ENCODE results near the gene GFI1.
"Not testable (repeated sequence)": the region's sequence is repeated elsewhere in the genome, so short reads cannot be mapped to it uniquely, and the experiment has no call there.

GFI1 gene

DNA sequence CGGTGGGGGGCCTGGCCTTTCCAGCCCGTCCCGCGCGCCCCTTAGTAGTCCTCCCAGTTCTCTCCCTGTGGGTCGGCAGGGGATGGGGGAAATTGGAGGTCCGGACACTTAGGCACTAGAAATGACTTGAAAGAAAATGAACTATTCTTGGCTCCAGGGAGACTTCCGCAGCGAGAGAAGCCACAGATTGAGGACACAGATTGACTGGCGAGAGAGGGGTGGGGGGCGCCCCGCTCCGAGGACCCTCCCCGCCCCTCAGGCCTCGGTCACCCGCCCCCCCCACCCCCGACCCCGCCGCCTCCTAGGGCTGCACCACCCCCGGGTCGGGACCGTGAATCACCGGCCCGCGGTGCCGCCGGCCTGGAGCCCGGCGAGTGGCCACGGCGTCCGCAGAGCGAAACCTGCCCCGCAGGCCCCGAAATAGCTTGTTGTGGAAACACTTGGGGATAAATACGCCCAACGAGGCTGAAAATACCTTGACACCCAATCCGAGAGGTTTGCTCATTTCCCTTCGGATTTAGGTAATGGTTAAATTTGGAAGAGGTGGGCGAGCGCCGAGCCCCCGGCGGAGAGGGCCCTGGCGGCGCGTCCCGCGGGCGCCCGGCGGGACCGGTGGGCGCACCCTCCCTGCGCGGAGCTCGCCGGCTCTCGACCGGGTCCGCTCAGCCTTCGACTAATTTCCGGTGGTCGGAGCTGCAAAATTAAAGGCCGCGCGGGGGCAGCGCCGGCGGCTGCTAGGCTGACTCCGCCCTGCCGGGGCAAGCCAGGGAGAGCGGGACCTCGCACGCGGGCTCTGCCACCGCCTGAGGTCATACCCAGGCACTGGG, at the start of gene GFI1:
TSS of gene GFI1 (minus strand) at position 675 of the 827 bp plus-strand sequence. CDS start 3,438 bp downstream, outside the sequence.
- no peak for DNase-seq (ENCODE audit: low read depth)

DNA sequence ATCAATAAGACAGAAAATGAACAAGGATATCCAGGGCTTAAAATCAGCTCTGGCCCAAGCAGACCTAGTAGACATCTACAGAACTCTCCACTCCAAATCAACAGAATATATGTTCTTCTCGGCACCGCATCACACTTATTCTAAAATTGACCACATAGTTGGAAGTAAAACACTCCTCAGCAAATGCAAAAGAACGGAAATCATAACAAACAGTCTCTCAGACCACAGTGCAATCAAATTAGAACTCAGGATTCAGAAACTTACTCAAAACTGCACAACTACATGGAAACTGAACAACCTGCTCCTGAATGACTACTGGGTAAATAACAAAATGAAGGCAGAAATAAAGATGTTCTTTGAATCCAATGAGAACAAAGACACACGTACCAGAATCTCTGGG, 45.6 kb upstream of the GFI1 start:
- DNase-seq (ENCODE audit: low read depth): not testable (repeated sequence)

DNA sequence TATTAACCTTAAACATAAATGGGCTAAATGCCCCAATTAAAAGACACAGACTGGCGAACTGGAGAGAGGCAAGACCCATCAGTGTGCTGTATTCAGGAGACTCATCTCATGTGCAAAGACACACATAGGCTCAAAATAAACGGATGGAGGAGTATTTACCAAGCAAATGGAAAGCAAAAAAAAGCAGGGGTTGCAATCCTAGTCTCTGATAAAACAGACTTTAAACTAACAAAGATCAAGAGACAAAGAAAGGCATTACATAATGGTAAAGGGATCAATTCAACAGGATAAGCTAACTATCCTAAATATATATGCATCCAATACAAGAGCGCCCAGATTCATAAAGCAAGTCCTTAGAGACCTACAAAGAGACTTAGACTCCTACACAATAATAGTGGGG, 45.2 kb upstream of the GFI1 start:
- not testable (repeated sequence) for DNase-seq (ENCODE audit: low read depth)

DNA sequence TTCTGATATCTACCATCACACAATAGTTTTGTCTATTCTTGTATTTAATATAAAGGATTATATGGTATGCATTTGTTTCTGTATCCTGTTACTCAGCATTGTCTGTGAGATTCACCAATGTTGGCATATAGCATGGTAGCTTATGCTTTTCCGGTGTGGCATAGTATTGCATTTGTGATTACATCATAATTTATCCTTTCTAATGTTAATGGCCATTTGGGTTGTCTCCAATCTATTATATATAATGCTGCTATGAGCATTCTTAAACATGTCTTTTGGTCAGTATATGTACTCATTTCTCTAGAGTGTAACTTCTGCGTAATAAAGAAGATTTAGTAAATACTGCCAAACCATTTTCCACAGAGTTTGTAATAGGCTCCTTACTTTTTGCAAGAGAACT, 40.9 kb upstream of the GFI1 start:
- no peak for DNase-seq (ENCODE audit: low read depth)

DNA sequence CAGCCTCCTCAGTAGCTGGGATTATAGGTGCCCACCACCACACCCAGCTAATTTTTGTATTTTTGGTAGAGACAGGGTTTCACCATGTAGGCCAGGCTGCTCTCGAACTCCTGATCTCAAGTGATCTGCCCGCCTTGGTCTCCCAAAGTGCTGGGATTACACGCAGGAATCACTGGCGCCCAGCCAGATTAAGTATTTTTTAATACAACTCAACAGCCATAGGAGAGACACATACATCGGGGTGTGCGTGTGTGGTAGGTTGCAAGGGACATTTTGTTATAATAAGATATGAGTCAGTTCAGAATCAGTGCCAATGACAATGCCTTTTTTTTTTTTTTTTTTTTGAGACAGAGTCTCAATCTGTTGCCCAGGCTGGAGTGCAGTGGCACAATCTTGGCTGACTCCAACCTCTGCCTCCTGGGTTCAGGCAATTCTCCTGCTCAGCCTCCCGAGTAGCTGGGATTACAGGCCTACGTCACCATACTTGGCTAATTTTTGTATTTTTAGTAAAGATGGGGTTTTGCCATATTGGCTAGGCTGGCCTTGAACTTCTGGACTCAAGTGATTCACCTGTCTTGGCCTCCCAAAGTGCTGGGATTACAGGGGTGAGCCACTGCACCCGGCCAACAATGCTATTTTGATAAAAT, 38.3 kb upstream of the GFI1 start:
- not testable (repeated sequence) for DNase-seq (ENCODE audit: low read depth)

DNA sequence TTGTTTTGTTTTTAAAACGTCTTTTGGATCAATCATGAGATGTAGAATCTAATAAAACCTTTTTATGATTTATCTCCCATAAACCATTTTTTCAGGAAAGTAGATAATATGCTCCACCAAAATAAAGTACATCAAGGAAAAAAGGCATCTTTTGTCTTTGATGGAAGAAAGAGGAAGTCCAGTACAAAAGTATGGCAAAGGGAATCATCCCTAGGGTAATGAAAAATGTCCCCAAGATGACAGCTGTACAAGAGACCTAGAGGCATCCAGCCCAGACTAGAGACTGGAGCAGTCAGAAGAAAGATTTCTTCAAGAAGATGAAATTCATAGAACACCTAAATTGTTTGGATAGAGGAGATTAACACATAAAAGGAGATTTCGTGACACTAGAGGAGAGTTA, 32.3 kb upstream of the GFI1 start:
- DNase-seq (ENCODE audit: low read depth): no peak

DNA sequence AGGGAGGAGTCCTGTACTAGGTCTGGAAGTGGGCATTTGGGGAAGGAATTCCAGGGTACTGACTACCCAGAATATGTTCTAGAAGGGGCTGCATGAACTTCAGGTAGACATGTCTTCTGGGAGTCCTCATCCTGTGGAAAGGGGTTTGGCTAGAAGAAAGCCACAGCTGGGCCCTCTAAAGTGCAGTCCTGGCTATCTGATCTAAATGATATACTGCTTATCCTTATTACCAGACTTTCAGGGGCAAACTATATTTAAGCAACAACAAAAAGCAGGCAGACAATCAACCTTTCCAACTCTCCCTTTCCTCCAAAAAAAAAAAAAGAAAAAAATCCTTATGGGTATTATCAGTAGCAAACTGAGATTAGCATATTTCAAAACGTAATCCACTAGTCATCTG, 29.8 kb upstream of the GFI1 start:
- DNase-seq (ENCODE audit: low read depth): no peak

DNA sequence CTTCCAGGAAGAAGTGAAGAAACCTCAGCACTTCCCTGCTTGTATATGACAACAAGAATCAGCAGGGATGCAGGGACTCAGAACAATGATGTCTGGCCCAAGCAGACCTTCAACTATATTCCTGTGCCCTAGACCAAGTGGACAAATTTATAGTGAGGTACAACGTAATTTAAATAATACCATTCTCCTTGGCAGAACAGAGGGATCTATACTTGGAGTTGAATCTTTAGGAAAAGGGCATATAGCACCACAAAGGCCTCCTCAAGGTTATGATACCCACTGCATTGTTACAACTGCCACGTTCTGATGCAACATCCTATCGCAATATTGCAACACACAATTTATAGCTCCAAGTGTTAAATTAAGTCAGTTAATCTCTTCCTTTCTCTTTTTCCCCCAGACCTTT, 29.1 kb upstream of the GFI1 start:
- no peak for DNase-seq (ENCODE audit: low read depth)

DNA sequence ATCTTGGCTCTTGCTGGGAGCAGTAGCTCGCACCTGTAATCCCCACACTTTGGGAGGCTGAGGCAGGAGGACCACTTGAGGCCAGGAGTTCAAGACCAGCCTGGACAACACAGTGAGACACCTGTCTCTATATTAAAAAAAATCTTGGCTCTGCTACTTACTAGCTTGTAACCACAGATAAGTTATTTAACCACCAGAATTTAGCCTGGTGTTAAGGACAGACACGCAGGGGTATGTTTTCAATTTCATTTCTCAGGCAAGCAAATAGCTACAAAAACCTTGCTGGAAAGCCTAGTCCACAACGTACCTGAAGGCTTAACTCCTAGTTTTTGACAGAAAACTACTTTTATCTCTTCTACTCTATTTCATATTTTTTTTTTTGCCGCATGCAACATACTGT, 24.8 kb upstream of the GFI1 start:
- no peak for DNase-seq (ENCODE audit: low read depth)

DNA sequence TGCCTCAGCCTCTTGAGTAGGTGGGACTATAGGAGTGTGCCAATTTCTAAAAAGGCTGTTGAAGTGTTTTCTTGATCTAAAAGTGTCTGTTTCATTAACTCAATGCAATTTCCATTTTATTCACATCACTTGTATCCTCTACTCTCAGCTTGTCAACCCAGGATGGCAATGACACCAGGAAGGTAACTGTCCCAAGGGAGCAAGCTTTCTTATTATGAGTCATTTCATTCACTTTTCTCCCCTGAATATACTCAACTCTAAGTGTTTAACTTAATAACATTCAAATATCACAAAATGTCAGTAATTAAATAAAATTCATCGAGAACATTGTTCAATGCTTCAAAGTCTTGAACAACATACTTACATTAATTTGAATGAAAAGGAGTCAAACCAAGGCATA, 22.9 kb upstream of the GFI1 start:
- no peak for DNase-seq (ENCODE audit: low read depth)

DNA sequence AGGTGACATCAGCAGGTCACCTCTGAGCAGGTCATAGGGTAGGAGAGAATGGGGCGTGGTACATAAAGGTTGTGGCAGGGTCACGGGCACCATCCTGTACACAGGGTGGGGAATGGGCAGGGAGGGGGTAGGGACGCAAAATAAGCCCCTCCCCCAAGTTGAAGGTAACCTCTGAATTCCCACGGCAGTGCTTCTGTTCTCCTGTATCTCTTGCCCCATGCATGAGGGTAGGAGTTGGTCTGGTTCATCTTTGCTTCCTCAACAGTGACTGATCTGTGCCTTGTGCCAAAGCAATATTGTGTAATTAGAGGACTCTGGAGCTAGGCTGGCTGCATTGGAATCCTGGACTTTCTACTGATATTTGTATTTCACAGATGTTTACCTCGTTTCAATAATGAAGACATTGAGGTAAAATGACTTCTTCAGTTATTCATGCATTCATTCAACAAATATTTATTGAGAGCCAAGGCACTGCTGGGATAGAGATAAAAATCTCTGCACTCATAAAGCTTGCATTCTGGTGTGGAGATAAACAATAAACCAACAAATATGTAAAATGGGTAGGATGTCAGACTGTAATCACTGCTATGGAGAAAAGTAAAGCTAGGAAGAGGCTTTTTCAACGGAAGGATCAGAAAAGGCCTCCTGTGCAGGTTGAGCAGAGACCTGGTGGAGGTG, 18.4 kb upstream of the GFI1 start:
- no peak for DNase-seq (ENCODE audit: low read depth)

DNA sequence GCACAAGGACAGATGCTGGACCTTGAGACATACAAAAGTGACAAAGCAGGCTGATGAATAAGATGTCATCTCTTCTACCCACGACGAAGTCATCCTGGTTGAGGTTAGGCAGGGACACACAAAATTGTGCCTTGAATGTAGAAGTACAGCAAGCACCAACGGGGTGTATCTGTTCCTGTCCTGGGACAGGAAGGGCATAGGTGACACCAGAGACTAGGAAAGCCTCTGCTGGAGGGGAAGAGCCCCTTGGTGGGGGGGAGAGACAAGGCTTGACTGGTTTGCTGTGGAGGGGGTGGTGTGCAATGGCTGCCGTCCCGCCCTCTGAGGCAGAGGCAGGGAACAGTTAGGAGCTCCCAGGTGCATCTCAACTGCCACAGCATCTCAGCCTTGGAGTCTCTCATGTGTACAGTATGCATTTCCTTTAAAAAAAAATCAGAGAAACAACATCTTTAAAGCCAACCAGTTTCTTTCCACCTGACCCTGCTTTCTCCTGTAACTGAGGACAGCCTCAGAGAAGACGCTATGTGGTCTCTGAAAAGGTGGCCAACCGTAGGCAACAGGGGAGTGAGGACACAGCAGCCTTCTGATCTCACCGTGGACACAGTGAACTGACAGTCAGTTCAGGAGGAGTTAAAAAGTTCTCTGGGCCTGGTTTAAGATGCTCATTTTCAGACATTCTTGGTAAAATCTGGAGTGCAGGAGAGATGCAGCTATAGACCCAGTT, 17.7 kb upstream of the GFI1 start:
- no peak for DNase-seq (ENCODE audit: low read depth)

DNA sequence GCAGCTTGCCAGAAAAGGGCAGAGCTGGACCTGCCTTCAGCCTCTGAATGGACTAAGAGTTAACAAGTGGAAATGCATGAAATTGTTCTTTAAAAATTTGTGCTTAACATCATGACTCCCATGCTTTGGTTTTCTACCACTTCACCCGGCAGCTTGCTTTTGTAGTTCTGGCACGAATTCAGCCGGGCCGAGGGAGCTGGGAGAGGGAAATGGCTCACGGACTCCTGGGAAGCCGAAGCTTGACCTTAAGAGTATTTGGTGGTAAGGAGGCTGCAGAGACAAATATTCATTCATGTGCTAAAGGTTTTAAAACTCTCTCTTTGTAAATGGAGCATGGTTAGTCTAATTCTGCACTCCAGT, 17.2 kb upstream of the GFI1 start:
- no peak for DNase-seq (ENCODE audit: low read depth)

DNA sequence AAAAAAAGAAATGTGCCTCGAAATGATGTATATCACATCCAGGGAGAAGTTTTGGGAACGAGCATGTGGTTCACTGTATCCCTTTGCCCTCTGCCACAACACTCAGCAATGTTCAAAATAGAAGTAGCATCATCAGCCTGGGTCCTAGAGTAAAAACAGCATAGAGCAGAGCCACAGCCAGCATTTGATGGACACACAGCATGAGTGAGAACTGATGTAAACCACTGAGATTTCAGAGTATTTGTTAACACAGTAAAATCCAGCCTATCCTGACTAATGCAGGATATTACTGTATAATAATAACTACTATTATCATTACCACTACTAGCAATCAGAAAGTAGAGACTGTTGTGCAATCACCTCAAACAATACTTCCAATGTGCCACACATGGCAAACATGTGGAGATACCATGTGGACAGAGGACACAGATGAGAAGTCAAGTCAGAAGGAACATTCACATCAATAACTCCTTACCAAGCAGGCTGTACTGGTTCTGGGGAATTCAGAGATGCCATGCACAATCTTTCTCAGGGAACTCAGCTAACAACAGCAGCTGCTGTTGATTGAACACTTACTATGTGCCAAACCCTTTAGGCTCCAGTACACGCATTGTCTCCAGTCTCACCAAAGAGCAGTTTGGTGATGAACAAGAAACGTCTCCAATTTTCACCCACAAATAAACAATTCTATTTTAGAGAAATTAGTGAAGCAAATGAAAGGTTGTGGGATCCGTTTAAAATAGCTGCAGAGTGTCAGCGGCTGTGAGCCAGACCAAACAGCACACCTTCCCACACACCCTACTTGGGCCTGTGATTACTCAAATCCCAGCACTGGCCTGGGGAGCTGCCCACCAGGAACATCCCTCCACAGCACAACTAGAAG, 16.6 kb upstream of the GFI1 start:
- DNase-seq (ENCODE audit: low read depth): no peak

DNA sequence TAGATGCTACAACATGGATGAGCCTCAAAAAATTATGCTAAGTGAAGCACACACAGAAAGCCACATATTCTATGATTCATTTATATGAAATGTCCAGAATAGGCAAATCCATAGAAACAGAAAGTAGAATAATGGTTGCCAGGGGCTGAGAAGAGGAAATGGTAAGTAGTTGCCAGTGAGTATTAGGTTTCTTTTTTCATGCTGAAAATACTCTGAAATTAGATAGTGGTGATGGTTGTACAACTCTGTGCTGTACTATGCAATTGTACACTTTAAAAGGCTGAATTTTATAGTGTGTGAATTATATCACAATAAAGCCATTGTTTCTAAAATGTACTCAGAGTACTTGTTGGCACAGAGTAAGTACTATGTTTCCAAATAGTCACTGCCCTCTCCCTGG, 15.5 kb upstream of the GFI1 start:
- DNase-seq (ENCODE audit: low read depth): peak; percentile 40

DNA sequence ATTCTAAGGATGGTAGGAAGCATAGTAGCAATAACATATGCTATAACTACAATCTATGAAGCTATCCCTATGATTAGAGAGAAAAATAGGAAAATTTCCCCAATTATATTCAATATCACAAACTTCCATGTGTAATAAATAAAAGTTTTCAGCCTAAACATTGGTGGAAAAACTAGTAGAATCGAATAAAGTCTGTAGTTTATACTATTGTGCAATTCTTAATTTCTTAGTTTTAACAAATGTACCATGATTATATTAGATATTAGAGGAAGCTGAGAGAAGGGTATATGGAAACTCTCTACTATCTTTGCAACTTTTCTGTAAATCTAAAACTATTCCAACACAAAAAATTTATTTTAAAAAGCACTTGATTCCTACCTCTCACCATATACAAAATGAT, 13.8 kb upstream of the GFI1 start:
- DNase-seq (ENCODE audit: low read depth): no peak

DNA sequence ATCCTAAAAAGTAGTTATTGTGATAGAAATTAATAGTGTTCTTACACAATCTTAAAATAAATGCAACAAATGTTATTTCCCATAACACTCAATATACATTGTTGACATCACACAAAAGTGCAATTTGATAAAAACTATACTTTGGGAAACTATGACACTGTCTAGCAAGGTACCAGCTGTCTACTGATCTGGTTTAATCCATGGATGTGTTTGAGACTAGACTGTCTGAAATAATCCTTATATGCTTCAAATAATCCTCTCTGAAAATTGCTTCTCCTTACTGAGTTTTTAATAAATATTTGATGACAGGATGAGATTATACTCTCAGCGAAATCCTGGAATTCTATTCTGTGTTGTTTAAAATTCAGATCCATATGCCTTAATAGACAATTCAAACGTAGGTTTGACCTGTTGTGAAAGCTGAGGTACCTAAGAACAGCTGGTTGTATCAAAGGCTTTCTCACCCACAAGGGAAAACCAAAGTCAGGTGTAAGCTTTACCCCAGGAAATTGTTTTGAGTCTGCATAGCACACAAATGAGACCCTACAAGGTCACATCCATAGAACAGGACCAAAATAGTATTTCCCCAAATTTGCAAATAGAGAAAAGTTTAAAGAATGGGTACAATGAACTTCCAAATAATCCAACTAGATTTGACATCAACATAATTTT, 8.8 kb upstream of the GFI1 start:
- no peak for DNase-seq (ENCODE audit: low read depth)

DNA sequence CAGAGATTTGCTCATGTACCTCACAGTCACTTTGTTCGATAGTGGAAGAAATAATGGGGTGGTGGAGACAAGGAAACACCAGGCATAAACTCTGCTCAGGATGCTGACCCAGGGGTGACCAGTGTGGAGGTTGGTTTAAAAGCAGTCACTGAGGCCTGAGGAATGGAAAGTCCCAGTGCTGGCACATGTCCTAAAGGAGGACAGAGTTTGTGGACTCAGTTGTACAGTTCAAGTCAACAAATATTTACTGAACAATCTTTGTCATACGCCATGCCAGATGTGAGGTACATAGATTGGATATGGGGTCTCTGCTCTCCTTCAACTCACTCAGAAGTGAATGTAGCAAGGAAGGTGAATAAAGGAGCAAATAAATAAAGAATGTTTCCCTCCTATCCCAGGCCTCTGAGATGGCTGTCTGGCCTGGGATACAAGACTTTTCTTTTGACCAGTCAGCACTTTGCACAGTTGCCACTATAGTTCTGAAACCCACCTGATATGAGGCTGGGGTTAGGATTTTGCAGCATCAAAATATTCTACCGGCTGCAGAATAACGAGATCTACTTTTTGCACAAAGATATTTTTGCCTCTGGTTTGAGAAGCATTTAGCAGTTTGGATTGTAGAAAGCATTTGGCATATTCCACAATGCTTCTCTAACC, 7.9 kb upstream of the GFI1 start:
- DNase-seq (ENCODE audit: low read depth): no peak

DNA sequence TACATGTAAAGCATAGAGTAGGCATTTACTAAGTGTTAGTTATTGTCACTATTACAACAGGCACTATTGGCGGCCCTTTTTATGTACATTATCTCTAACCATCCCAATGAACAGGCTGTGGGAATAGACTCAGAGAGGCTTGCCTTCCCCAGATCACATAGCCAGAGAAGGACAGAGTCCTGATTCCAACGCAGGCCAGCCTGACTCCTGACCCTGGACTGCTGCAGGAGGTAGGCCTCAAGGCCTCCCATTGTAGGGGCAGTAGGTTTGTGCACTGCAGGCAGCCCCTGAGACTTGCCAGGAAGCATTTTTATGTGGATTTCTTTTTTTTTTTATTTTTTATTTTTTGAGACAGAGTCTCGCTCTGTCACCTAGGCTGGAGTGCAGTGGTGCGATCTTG, 6.4 kb upstream of the GFI1 start:
- DNase-seq (ENCODE audit: low read depth): no peak

DNA sequence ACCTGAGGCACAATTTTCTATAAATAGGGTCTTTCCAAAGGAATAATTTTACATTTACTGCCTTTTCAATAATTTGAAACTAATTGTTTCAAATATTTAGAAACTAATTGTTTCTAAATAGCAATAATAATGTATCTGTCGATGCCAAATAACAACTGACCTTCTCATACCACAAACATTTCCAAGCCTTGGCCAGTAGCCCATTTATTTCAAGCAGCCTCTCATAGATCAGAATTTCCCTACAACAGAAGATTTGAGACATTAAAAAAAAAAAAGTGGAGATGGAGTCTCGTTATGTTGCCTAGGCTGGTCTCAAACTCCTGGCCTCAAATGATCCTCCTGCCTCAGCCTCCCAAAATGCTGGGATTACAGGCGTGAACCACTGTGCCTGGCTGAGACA, 2.1 kb upstream of the GFI1 start:
- no peak for DNase-seq (ENCODE audit: low read depth)

DNA sequence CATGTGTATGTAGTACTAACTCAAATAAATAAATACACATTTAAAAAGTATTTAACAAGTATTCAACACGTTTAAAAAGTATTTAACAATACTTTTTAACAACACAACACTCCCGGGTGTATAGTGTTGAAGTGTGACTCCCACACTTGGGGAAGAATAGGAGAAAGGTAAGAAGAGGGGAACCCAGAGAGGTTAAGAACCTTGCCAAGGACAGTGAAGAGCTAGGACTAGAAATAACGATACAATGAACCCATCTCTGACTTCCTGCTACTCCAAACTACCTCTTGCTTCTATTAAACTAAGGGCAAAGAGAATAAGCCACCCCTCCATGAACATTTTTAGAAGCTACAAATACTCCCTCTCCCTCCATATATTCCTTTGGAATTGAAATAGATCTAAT, 1.7 kb upstream of the GFI1 start:
- DNase-seq (ENCODE audit: low read depth): no peak

Data from non-pigmented ciliary epithelial cell (primary cell).